Measurements from ENCODE around the gene ZNF45. TPM values are rescaled to one million over a fixed set of nuclear protein-coding genes. Genes with fewer than 3 reads are reported as not detected.

Gene ZNF45
- total RNA-seq, 1 donor from 2014 or later, result 11.5 TPM

- Mint-ChIP-seq H3K4me3 (no peak overlapping the region), H3K27me3 (ENCODE audit: insufficient read depth) (no peaks in the 10 kb centered on the region), H3K36me3 (ENCODE audit: low read depth) (no peaks in the 10 kb centered on the region), H3K4me1 (ENCODE audit: low read depth) (no peaks in the 10 kb centered on the region), H3K9me3 (peaks cover 45% of the 10 kb centered on the region), H3K27ac (no peak overlapping the region)
- DNase-seq (ENCODE audit: low spot score), result no peak
- intact Hi-C loops (cut with micrococcal nuclease), result no loop called here
These were observed 6.1 kb upstream of the ZNF45 start for GRCh38 chr19:43941209-43941608.

- no peaks in the 10 kb centered on the region for H3K27me3 Mint-ChIP-seq (ENCODE audit: insufficient read depth)
- peaks cover 5% of the 10 kb centered on the region for H3K4me1 Mint-ChIP-seq (ENCODE audit: low read depth)
- intact Hi-C loops (cut with micrococcal nuclease), result no loop called here
- H3K36me3 Mint-ChIP-seq (ENCODE audit: low read depth), result no peaks in the 10 kb centered on the region
- DNase-seq (ENCODE audit: low spot score), result no peak
- no peak overlapping the region for H3K27ac Mint-ChIP-seq
- H3K9me3 Mint-ChIP-seq, result peaks cover 40% of the 10 kb centered on the region
- H3K4me3 Mint-ChIP-seq, result no peak overlapping the region
These were observed 5.6 kb upstream of the ZNF45 start for GRCh38 chr19:43940719-43941118.

- H3K4me3 Mint-ChIP-seq, result no peak overlapping the region
- intact Hi-C loops (cut with micrococcal nuclease), result loop anchor here (5.0 to 10.0 kb wide), 2 partner anchors 275 to 563 kb away; partner anchors contain the start of gene ZNF180
- DNase-seq (ENCODE audit: low spot score), result no peak
- peaks cover 12% of the 10 kb centered on the region for H3K4me1 Mint-ChIP-seq (ENCODE audit: low read depth)
- no peak overlapping the region for H3K27ac Mint-ChIP-seq
- no peaks in the 10 kb centered on the region for H3K27me3 Mint-ChIP-seq (ENCODE audit: insufficient read depth)
- peaks cover 39% of the 10 kb centered on the region for H3K9me3 Mint-ChIP-seq
- no peaks in the 10 kb centered on the region for H3K36me3 Mint-ChIP-seq (ENCODE audit: low read depth)
These were observed 4.6 kb upstream of the ZNF45 start for GRCh38 chr19:43939557-43940260.

DNA sequence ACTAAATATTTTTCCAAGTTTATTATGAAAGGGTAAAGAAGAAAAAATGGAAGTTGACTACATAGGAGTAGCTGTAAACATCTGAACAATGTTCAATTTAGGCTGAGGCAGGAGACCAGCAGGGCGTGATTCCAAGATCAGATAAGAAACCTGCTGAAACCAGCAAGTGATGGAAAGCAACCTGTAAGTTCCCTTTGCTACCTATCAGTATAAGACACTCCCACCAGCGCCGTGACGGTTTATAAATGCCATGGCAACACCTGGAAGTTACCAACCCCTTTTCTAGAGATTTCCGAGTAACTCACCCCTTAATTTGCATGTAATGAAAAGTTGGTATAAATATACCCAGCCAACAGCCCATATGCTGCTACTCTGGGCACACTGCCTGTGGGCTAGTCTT is 1.1 kb upstream of the ZNF45 start:
- Mint-ChIP-seq H3K27ac (no peak overlapping the region), H3K4me1 (ENCODE audit: low read depth) (peaks cover 20% of the 10 kb centered on the region), H3K36me3 (ENCODE audit: low read depth) (peaks cover 16% of the 10 kb centered on the region), H3K9me3 (peaks cover 31% of the 10 kb centered on the region), H3K4me3 (peak overlapping the region; percentile 95), H3K27me3 (ENCODE audit: insufficient read depth) (no peaks in the 10 kb centered on the region)
- DNase-seq (ENCODE audit: low spot score), result no peak
- intact Hi-C loops (cut with micrococcal nuclease), result loop anchor here (5.0 to 10.0 kb wide), 2 partner anchors 271 to 566 kb away; partner anchors contain the start of gene ZNF180

DNA sequence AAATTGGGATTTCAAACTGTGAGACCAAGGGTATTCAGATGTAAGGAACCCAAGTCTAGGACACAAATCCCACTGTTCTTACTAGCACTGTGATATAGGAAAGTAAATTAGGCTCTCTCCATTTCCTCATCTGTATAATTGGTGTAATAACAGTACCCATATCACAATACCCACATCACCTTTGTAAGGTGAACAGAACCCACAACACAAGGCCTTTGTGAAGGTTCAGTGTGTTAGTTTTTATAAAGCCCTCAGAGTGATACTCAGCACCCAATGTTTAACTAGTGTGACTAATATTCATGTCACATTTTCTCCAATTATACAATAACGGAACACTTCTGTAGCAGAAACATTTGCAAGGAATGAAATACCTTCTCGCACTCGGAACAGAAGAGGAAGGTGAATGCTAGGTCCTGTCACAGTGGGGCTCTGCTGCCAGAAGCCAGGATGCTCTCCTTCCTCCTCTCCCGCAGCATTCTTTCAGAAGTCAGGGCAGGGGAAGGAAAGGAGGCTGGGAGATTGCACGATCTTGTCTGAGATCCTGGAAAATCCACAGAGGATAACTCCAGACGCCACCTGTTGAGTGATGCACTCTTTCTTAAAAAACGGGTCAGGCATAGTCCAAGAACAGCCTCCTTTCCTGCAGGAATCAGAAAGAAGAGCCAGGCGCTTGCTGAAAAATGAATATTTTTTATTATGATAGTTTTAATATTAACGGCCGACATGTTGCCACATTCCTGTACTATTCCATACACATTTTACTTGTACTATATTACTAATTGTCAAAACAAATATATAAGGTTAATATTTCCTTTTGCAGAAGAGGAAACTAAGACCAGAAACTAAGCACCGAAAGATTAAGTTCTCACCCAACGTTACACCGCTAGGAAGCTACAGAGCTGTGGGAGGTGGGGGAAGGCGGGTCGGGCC is 762 bp downstream of the ZNF45 start:
- peak overlapping the region; percentile 83 for H3K27ac Mint-ChIP-seq
- no peaks in the 10 kb centered on the region for H3K27me3 Mint-ChIP-seq (ENCODE audit: insufficient read depth)
- H3K9me3 Mint-ChIP-seq, result peaks cover 24% of the 10 kb centered on the region
- H3K4me3 Mint-ChIP-seq, result peak overlapping the region; percentile 95
- intact Hi-C loops (cut with micrococcal nuclease), result loop anchor here (2.0 to 10.0 kb wide), 3 partner anchors 178 to 272 kb away; partner anchors contain the start of gene ZNF225
- peaks cover 33% of the 10 kb centered on the region for H3K36me3 Mint-ChIP-seq (ENCODE audit: low read depth)
- H3K4me1 Mint-ChIP-seq (ENCODE audit: low read depth), result peaks cover 20% of the 10 kb centered on the region
- no peak for DNase-seq (ENCODE audit: low spot score)

- H3K9me3 Mint-ChIP-seq, result peaks cover 32% of the 10 kb centered on the region
- no peak overlapping the region for H3K4me3 Mint-ChIP-seq
- no peak for DNase-seq (ENCODE audit: low spot score)
- peaks cover 1% of the 10 kb centered on the region for H3K4me1 Mint-ChIP-seq (ENCODE audit: low read depth)
- no peak overlapping the region for H3K27ac Mint-ChIP-seq
- H3K27me3 Mint-ChIP-seq (ENCODE audit: insufficient read depth), result no peaks in the 10 kb centered on the region
- H3K36me3 Mint-ChIP-seq (ENCODE audit: low read depth), result peaks cover 82% of the 10 kb centered on the region
- intact Hi-C loops (cut with micrococcal nuclease), result no loop called here
These were observed 6.3 kb downstream of the ZNF45 start for GRCh38 chr19:43928820-43929219.

GRCh38 chr19:43923875-43924274 is 11.2 kb downstream of the ZNF45 start:
- Mint-ChIP-seq H3K9me3 (peaks cover 49% of the 10 kb centered on the region), H3K27me3 (ENCODE audit: insufficient read depth) (no peaks in the 10 kb centered on the region), H3K4me1 (ENCODE audit: low read depth) (no peaks in the 10 kb centered on the region), H3K36me3 (ENCODE audit: low read depth) (peaks cover 91% of the 10 kb centered on the region), H3K4me3 (no peak overlapping the region), H3K27ac (no peak overlapping the region)
- intact Hi-C loops (cut with micrococcal nuclease), result no loop called here
- DNase-seq (ENCODE audit: low spot score), result no peak

DNA sequence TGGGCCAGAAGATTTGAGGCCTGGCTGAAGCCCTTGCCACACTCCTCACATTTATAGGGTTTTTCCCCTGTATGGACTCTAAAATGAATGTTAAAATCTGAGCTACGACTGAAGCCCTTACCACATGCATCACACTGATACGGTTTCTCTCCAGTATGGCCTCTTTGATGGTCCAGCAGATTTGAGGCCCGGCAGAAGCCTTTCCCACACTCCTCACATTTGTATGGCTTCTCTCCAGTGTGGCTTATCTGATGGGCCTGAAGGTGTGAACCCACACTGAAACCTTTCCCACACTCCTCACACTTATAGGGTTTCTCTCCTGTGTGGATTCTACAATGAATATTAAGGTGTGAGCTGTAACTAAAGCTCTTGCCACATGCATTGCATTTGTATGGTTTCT is 21.0 kb downstream of the ZNF45 start:
- Mint-ChIP-seq H3K27ac (no peak overlapping the region), H3K4me1 (ENCODE audit: low read depth) (no peaks in the 10 kb centered on the region), H3K9me3 (peaks cover 76% of the 10 kb centered on the region), H3K27me3 (ENCODE audit: insufficient read depth) (no peaks in the 10 kb centered on the region), H3K4me3 (no peak overlapping the region), H3K36me3 (ENCODE audit: low read depth) (peaks cover 58% of the 10 kb centered on the region)
- intact Hi-C loops (cut with micrococcal nuclease), result no loop called here
- no peak for DNase-seq (ENCODE audit: low spot score)

DNA sequence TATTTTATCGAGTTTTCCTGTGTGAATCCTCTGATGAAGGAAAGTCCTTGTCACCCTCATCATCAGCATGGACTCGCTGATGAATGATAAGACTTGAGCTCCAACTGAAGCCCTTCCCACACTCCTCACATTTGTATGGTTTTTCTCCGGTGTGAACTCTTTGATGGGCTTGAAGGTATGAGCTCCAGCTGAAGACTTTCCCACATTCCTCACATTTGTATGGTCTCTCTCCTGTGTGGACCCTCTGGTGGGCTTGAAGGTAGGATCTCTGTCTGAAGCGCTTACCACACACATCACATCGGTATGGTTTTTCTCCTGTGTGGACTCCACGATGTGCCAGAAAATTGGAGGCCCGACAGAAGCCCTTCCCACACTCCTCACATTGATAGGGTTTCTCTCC is 21.7 kb downstream of the ZNF45 start:
- no peak for DNase-seq (ENCODE audit: low spot score)
- H3K36me3 Mint-ChIP-seq (ENCODE audit: low read depth), result peaks cover 52% of the 10 kb centered on the region
- no peak overlapping the region for H3K4me3 Mint-ChIP-seq
- intact Hi-C loops (cut with micrococcal nuclease), result no loop called here
- no peak overlapping the region for H3K27ac Mint-ChIP-seq
- no peaks in the 10 kb centered on the region for H3K27me3 Mint-ChIP-seq (ENCODE audit: insufficient read depth)
- H3K9me3 Mint-ChIP-seq, result peaks cover 77% of the 10 kb centered on the region
- H3K4me1 Mint-ChIP-seq (ENCODE audit: low read depth), result no peaks in the 10 kb centered on the region

- Mint-ChIP-seq H3K4me1 (ENCODE audit: low read depth) (no peaks in the 10 kb centered on the region), H3K27me3 (ENCODE audit: insufficient read depth) (no peaks in the 10 kb centered on the region), H3K27ac (no peak overlapping the region), H3K36me3 (ENCODE audit: low read depth) (peaks cover 32% of the 10 kb centered on the region), H3K4me3 (no peak overlapping the region), H3K9me3 (peaks cover 92% of the 10 kb centered on the region)
- no peak for DNase-seq (ENCODE audit: low spot score)
- intact Hi-C loops (cut with micrococcal nuclease), result no loop called here
These were observed 24.2 kb downstream of the ZNF45 start for GRCh38 chr19:43910884-43911283.

DNA sequence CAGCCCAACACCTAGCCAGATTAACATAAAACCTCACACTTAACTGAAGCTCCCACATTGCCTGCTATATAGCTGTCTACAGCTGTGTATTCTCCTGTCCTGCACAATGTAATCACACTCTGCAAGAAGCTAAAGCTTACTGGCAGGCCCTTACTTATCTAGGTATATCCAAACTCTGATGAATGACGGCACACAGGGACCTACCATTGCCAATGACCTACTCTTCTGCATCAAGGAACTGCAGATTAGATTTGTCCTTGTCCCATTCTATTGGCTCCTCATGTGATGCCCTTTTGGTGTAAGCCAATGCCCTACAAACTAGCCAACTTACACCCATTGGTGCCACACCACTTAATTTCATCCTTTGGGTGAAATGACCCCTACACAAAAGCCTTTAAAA is 26.4 kb downstream of the ZNF45 start:
- Mint-ChIP-seq H3K36me3 (ENCODE audit: low read depth) (peaks cover 12% of the 10 kb centered on the region), H3K9me3 (peaks cover 88% of the 10 kb centered on the region), H3K4me1 (ENCODE audit: low read depth) (no peaks in the 10 kb centered on the region), H3K27me3 (ENCODE audit: insufficient read depth) (no peaks in the 10 kb centered on the region), H3K4me3 (no peak overlapping the region), H3K27ac (no peak overlapping the region)
- intact Hi-C loops (cut with micrococcal nuclease), result no loop called here
- DNase-seq (ENCODE audit: low spot score), result no peak

GRCh38 chr19:43906774-43907173 is 28.3 kb downstream of the ZNF45 start:
- H3K4me3 Mint-ChIP-seq, result no peak overlapping the region
- peaks cover 89% of the 10 kb centered on the region for H3K9me3 Mint-ChIP-seq
- peaks cover 7% of the 10 kb centered on the region for H3K4me1 Mint-ChIP-seq (ENCODE audit: low read depth)
- no peaks in the 10 kb centered on the region for H3K27me3 Mint-ChIP-seq (ENCODE audit: insufficient read depth)
- intact Hi-C loops (cut with micrococcal nuclease), result no loop called here
- DNase-seq (ENCODE audit: low spot score), result no peak
- no peak overlapping the region for H3K27ac Mint-ChIP-seq
- peaks cover 9% of the 10 kb centered on the region for H3K36me3 Mint-ChIP-seq (ENCODE audit: low read depth)

- intact Hi-C loops (cut with micrococcal nuclease), result no loop called here
- H3K27ac Mint-ChIP-seq, result no peak overlapping the region
- no peaks in the 10 kb centered on the region for H3K27me3 Mint-ChIP-seq (ENCODE audit: insufficient read depth)
- H3K4me1 Mint-ChIP-seq (ENCODE audit: low read depth), result peaks cover 15% of the 10 kb centered on the region
- DNase-seq (ENCODE audit: low spot score), result no peak
- H3K9me3 Mint-ChIP-seq, result peaks cover 89% of the 10 kb centered on the region
- peaks cover 14% of the 10 kb centered on the region for H3K36me3 Mint-ChIP-seq (ENCODE audit: low read depth)
- no peak overlapping the region for H3K4me3 Mint-ChIP-seq
These were observed 29.2 kb downstream of the ZNF45 start for GRCh38 chr19:43905897-43906296.

Measured in activated T-helper 1 cell treated with anti-CD3 and anti-CD28 coated beads, Interleukin-12 subunit alpha, Interleukin-12 subunit beta, Interleukin-2, Interleukin-4 antibody, amounts not matched to agents 30 ng/mL and 10 ng/mL and 1 ng/mL, durations not matched to agents 14 hours and 24 hours and 36 hours (primary cell).